Keratinocyte (primary cell): Measurements from ENCODE around the gene DDI1. TPM values are rescaled to one million over a fixed set of nuclear protein-coding genes. Genes with fewer than 3 reads are reported as not detected.

Source experiments
- DNase-seq: peaks from one replicate; pipeline ENCODE4 v3.0.0-alpha.2; 2011; ENCODE audit warnings: low read depth, missing footprints, low spot score
- FAIRE-seq: peaks from 2 replicates; lab custom pipeline; 2011; peaks lifted over from hg19 to GRCh38; lab: Jason Lieb, UNC
- H2AFZ ChIP-seq: 2 replicates; pipeline ENCODE4 v1.6.0; 2012; ENCODE audit warnings: low read length, control low read depth, inconsistent platforms; ENCODE audit not compliant: control insufficient read depth
- H3K27ac ChIP-seq: 2 replicates; pipeline ENCODE4 v1.5.1; 2011; ENCODE audit warnings: low read length; ENCODE audit not compliant: control insufficient read depth, insufficient read depth
- H3K27me3 ChIP-seq: 3 replicates; pipeline ENCODE4 v1.6.0; 2011; ENCODE audit warnings: low read length; ENCODE audit not compliant: control insufficient read depth, insufficient read depth; ENCODE audit errors: extremely low read depth
- H3K36me3 ChIP-seq, 2 experiments: 2 replicates in 1 of 2; 3 replicates in 1 of 2; pipeline ENCODE4 v1.5.1; 2011; ENCODE audit warnings: low read length in 2 of 2, mild to moderate bottlenecking in 1 of 2; ENCODE audit not compliant: control insufficient read depth in 2 of 2, insufficient read depth in 2 of 2; ENCODE audit errors: extremely low read depth in 1 of 2
- H3K4me1 ChIP-seq: 3 replicates; pipeline ENCODE4 v1.5.1; 2011; ENCODE audit warnings: low read length; ENCODE audit not compliant: control insufficient read depth, insufficient read depth; ENCODE audit errors: extremely low read depth
- H3K4me2 ChIP-seq: 3 replicates; pipeline ENCODE4 v1.6.0; 2011; ENCODE audit warnings: low read depth, low read length; ENCODE audit not compliant: control insufficient read depth, insufficient read depth; ENCODE audit errors: extremely low read depth
- H3K4me3 ChIP-seq, 3 experiments: fragments of 200-600 bp in 1 of 3; sonication (generic) in 1 of 3; 2 replicates in 2 of 3; 3 replicates in 1 of 3; pipeline ENCODE4 v1.5.1; 2011 to 2016; ENCODE audit warnings: low read length in 3 of 3, mild to moderate bottlenecking in 3 of 3, control low read depth in 2 of 3, inconsistent platforms in 1 of 3, low read depth in 1 of 3, mixed read lengths in 1 of 3, mixed run types in 1 of 3, moderate library complexity in 1 of 3; ENCODE audit not compliant: control insufficient read depth in 2 of 3, insufficient read depth in 2 of 3; ENCODE audit errors: extremely low read depth in 1 of 3
- H3K79me2 ChIP-seq: 2 replicates; pipeline ENCODE4 v1.6.0; 2012; ENCODE audit warnings: low read length; ENCODE audit not compliant: control insufficient read depth, insufficient read depth
- H3K9ac ChIP-seq: 3 replicates; pipeline ENCODE4 v1.6.0; 2011; ENCODE audit warnings: low read length; ENCODE audit not compliant: control insufficient read depth, insufficient read depth; ENCODE audit errors: extremely low read depth
- H3K9me1 ChIP-seq: 3 replicates; pipeline ENCODE4 v1.6.0; 2011; ENCODE audit warnings: low read length; ENCODE audit not compliant: control insufficient read depth, insufficient read depth; ENCODE audit errors: extremely low read depth
- H3K9me3 ChIP-seq: 2 replicates; pipeline ENCODE4 v1.5.1; 2012; ENCODE audit warnings: low read depth, low read length; ENCODE audit not compliant: control insufficient read depth
- H4K20me1 ChIP-seq: 3 replicates; pipeline ENCODE4 v1.6.0; 2011; ENCODE audit warnings: low read length; ENCODE audit not compliant: control insufficient read depth, insufficient read depth; ENCODE audit errors: extremely low read depth
- CTCF ChIP-seq, 3 experiments: IDR thresholded peaks in 1 of 3; conservative IDR thresholded peaks in 1 of 3; optimal IDR thresholded peaks in 1 of 3; 2 replicates in 2 of 3; 3 replicates in 1 of 3; pipeline versions ENCODE3 to v1.5.1; 2011; ENCODE audit warnings: low read length in 3 of 3, mild to moderate bottlenecking in 3 of 3, moderate library complexity in 2 of 3, control low read depth in 1 of 3, inconsistent platforms in 1 of 3; ENCODE audit not compliant: insufficient read depth in 2 of 3; ENCODE audit errors: extremely low read depth in 1 of 3
- EZH2 ChIP-seq: IDR thresholded peaks from one replicate; pipeline ENCODE4 v1.6.1; 2012; ENCODE audit warnings: inconsistent platforms, mild to moderate bottlenecking, low read length, moderate library complexity
- dilution Hi-C: fragments of 300-500 bp; cut with MboI; formaldehyde crosslinking; loops from one replicate; pipeline ENCODE4 v1.7.0; 2020; ENCODE audit warnings: low sequenced_read_pairs; ENCODE audit not compliant: extremely low pct_ligation_motif_present
- polyA plus RNA-seq, 5 experiments: library from polyadenylated mRNA; depleted of rRNA in 3 of 5; stranded (reverse) in 3 of 5; stranded (forward) in 1 of 5; unstranded in 1 of 5; fragments of >200 nt; gene quantifications; 1 replicate in 1 of 5; 2 replicates in 3 of 5; 3 replicates in 1 of 5; pipeline versions ENCODE4 v1.2.1 to v1.2.3, GENCODE V29; 2011 to 2012; ENCODE audit warnings: missing spikeins in 2 of 5, low read depth in 1 of 5, low replicate concordance in 1 of 5

Gene DDI1
- polyA plus RNA-seq, 1 donor (not counting 4 experiments of a cell fraction or from before 2014, with no cell fraction given), result not detected

GRCh38 chr11:104067534-104067933, 31.1 kb downstream of the DDI1 start:
- Histone ChIP-seq H3K79me2 (no peaks in the 10 kb centered on the region), H3K27me3 (no peaks in the 10 kb centered on the region), H3K4me3 (no peak overlapping the region), H3K9me1 (no peaks in the 10 kb centered on the region), H3K4me2 (no peak overlapping the region), H2AFZ (no peak overlapping the region), H3K36me3 (no peaks in the 10 kb centered on the region), H3K27ac (no peak overlapping the region), H3K9ac (no peak overlapping the region), H3K9me3 (no peaks in the 10 kb centered on the region), H4K20me1 (no peaks in the 10 kb centered on the region), H3K4me1 (no peaks in the 10 kb centered on the region)
- dilution Hi-C loops, result no loop called here
- no peak for TF ChIP-seq EZH2
- no peak for TF ChIP-seq CTCF (optimal IDR thresholded peaks at IDR 0.05 in 1 of 3, IDR thresholded peaks at IDR 0.05 in 1 of 3, conservative IDR thresholded peaks at IDR 0.05 in 1 of 3; ENCODE audit: extremely low read depth in 1 of 3, insufficient read depth in 2 of 3, low read length in 3 of 3)
- DNase-seq (no peak), FAIRE-seq (no peak)

DNA sequence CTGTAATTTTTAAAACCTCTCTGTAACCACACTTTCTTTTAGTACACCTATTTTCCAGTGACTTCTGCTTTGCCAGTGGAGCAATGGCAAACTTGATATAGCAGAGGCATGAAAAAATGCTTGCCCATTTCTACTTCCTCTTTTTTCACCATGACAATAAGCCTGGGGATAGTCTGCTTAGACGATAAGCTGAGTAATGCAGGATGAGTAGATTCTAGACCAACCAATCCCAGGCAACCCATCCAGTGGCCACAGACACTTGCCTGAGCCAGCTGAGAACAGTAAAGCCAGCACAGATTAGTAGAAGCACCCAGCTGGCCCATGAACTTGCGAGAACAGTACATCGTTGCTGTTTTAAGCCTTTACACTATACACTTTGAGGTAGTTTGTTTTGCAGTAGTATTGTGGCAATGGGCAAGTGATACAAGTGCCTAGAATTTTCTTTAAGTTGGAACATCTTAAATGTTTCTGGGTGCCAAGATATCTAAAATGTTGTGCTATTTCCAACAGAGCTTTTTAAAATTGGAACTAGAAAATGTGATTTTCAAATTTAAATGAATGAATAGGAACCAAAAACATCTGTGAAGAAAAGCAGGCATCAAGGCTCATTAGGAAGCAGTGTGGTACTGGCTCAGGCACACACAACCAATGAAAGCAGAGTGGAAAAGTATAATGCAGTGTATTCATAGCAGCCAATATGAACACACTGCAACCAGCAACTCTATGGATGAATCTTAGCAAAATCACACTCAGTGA, 37.7 kb downstream of the DDI1 start:
- DNase-seq, result peak; percentile 13
- Histone ChIP-seq H2AFZ (peak overlapping the region; percentile 14), H3K79me2 (no peaks in the 10 kb centered on the region), H3K27me3 (no peaks in the 10 kb centered on the region), H3K9me3 (no peaks in the 10 kb centered on the region), H3K27ac (no peak overlapping the region), H3K36me3 (no peaks in the 10 kb centered on the region), H3K9me1 (no peaks in the 10 kb centered on the region), H4K20me1 (no peaks in the 10 kb centered on the region), H3K4me2 (no peak overlapping the region), H3K9ac (no peak overlapping the region), H3K4me3 (no peak overlapping the region), H3K4me1 (peaks cover 20% of the 10 kb centered on the region)
- dilution Hi-C loops, result no loop called here
- TF ChIP-seq CTCF (optimal IDR thresholded peaks at IDR 0.05 in 1 of 3, IDR thresholded peaks at IDR 0.05 in 1 of 3, conservative IDR thresholded peaks at IDR 0.05 in 1 of 3; ENCODE audit: extremely low read depth in 1 of 3, insufficient read depth in 2 of 3, low read length in 3 of 3), result no peak
- TF ChIP-seq EZH2, result no peak
- peak; percentile 80 for FAIRE-seq
